C4-2B (cell line): Measurements from ENCODE around the gene ESYT1.

Source experiments
- ZFX ChIP-seq: fragments of 450-650 bp; IDR thresholded peaks from 2 replicates; pipeline ENCODE4 v1.6.1; 2017
- TF ChIP-seq, protein P1 (sequence below): fragments of 450-650 bp; conservative IDR thresholded peaks from 2 replicates; pipeline ENCODE4 v1.5.1; 2017; ENCODE audit warnings: mild to moderate bottlenecking

DNA sequence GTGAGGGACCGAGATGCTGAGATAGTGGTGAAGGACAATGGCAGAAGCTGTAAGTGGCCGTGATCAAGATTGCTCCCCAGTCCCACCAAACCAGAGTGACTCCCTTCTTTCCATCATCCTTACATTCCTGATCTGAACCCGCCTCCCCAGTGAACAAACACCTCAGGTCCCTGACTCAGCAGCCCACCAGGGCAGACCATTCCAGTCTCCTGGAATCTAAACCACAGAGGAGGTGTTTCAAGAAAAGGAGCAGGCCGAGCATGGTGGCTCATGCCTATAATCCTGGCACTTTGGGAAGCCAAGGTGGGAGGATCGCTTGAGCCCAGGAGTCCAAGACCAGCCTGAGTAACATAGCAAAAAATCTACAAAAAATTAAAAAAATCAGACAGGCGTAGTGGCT is 41.5 kb upstream of the ESYT1 start:
- TF ChIP-seq, protein P1, sequence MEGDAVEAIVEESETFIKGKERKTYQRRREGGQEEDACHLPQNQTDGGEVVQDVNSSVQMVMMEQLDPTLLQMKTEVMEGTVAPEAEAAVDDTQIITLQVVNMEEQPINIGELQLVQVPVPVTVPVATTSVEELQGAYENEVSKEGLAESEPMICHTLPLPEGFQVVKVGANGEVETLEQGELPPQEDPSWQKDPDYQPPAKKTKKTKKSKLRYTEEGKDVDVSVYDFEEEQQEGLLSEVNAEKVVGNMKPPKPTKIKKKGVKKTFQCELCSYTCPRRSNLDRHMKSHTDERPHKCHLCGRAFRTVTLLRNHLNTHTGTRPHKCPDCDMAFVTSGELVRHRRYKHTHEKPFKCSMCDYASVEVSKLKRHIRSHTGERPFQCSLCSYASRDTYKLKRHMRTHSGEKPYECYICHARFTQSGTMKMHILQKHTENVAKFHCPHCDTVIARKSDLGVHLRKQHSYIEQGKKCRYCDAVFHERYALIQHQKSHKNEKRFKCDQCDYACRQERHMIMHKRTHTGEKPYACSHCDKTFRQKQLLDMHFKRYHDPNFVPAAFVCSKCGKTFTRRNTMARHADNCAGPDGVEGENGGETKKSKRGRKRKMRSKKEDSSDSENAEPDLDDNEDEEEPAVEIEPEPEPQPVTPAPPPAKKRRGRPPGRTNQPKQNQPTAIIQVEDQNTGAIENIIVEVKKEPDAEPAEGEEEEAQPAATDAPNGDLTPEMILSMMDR, result no peak
- no peak for TF ChIP-seq ZFX
